Stimulated activated CD8-positive, alpha-beta memory T cell treated with anti-CD3 and anti-CD28 coated beads, Interleukin-2, amount 100 ng/mL, for 1 hour (primary cell): ENCODE measurements around the gene PTPRG.

Source experiments
- DNase-seq, 2 donors: peaks; one replicate each; pipeline ENCODE4 v3.0.0-alpha.2; 2020; ENCODE audit warnings: low read depth in 2 of 2

The PTPRG gene

GRCh38 chr3:62335196-62335595, 773.8 kb downstream of the PTPRG start:
- no peak for DNase-seq

GRCh38 chr3:62343755-62344154, 782.4 kb downstream of the PTPRG start:
- no peak for DNase-seq
